ENCODE results near the gene CD5L.

The CD5L gene

GRCh38 chr1:157819215-157819614 is 22.4 kb downstream of the CD5L start:
- no peak for DNase-seq (ENCODE audit: low read depth in 3 of 3, low spot score in 1 of 3)

DNA sequence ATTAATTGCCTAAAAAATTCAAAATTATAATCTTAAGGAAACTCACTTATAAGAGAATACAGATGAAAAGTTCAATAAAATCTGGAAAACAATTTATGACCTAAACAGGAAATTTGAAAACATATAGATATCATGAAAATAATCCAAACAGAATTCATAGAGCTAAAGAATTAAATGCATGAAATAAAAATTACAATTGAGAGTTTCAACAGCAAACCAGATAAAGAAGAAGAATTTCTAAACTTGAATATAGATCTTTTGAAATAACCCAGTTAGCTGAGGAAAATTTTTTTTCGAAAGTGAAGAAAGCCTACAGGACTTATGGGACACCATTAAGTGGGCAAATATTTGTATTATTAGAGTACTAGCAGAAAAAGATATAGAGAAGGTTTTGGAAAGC is 28.3 kb downstream of the CD5L start:
- no peak for DNase-seq (ENCODE audit: low read depth in 3 of 3, low spot score in 1 of 3)

DNA sequence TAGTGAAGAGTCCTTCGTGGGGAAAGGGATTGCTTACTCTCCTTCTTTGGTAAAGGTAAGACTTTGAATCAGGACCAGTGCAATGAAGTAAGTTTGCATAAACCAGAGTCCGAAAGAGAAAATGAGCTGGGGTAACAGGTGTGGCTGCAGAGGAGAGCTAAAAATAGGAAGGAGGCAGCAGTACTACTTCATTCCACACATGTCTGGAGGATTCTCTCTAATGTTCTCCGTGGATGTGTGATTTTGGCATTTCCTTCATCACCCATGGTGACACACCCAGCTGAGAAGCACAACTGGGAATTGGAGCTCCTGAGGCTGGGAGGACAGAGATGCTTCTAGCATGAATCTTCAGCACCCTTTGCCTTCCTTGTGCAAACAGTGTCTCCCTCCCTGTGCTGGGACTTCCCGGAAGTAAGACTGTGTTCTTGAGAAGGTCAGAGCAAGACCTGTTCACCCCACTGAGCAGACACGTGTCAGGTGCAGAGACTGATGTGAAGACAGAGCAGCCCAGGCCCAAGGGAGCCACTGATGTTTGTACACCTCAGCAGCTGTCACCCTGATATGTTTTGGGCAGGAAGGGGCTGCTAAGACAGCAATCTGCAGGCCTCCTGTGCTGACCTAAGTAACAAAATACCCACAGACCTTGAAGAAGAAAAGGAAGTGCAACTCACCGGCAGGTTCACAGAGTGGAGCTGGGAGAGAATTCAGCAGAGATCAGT is 35.0 kb downstream of the CD5L start:
- DNase-seq (ENCODE audit: low read depth in 3 of 3, low spot score in 1 of 3): no peak

- DNase-seq (ENCODE audit: low read depth in 3 of 3, low spot score in 1 of 3): no peak
These were observed 37.8 kb downstream of the CD5L start for GRCh38 chr1:157803851-157804250.

DNA sequence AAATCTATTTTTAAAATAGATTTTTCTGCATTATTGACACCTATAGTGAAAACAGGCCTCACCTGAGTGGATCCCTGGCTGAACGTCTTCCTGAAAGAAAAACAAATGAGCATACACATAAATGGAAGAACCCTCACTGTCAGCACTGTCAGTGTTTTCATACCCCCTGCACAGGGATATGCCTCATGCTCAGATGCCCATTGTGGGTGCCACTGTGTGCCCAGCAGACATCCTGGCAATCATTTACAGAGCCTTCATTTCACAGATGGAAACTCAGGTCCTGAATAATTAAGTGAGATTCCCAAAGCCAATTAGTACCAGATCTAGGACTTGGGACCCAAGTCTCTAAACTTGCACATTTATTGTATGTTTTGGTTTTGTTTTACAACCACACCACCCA is 41.6 kb downstream of the CD5L start:
- no peak for DNase-seq (ENCODE audit: low read depth in 3 of 3, low spot score in 1 of 3)

- DNase-seq (ENCODE audit: low read depth in 3 of 3, low spot score in 1 of 3): no peak
These were observed 43.4 kb downstream of the CD5L start for GRCh38 chr1:157798211-157798610.

- no peak for DNase-seq (ENCODE audit: low read depth in 3 of 3, low spot score in 1 of 3)
These were observed 56.4 kb downstream of the CD5L start for GRCh38 chr1:157785248-157785647.

DNA sequence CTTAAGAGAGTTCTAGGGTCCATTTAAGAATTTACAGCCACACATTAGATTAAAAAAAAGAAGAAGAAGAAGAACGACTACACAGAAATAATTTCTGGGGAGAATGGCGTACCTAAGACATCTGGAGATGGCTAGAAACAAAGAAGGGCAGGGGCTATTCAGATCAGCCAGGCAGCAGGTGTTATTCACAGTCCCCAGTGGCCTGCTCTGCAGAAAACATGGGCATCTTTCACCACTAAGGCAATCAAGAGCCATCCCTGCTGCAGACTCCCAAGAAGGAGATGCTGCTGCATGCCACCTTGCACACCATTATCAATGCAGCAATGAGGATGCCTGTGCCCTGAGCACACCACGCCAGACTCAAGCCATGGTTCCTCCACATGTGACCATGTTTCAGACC is 56.8 kb downstream of the CD5L start:
- no peak for DNase-seq (ENCODE audit: low read depth in 3 of 3, low spot score in 1 of 3)

DNA sequence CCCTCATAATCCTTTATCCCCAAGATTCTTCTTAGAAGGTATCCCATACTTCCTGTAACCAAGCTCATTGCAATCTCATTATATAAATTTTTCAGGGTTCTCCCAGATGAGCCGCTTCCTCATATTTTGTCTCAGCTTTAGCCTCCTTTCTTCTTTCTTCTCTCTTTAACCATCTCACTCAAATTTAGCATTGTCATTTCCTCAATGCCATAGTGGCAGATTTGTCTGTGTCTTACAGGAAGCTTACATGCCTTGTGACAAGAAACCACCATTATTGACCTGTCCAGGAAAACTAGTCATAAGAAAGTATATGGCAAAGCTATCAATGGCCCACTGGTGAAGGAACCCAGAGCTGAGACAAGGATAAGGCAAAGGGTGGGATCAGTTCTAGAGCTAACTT is 58.7 kb downstream of the CD5L start:
- no peak for DNase-seq (ENCODE audit: low read depth in 3 of 3, low spot score in 1 of 3)

DNA sequence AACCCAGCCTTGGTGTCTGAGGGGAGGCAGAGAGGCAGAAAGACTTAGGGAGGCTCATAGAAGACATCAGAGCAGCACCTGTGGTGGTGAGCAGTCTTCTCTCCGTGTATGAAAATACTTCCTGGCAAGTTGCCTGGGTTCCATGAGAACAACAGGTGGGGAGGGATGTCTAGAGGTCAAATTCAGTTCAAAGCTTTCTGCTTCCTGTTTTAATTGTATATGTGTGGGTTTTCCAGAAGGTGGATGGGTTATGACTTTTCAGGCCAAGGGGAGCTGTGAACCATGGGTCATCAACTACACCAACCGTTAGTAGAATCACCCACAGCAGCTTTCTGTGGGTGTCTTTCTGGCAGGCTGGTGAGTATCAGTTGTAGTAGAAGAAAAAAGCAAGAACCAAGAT is 60.6 kb downstream of the CD5L start:
- no peak for DNase-seq (ENCODE audit: low read depth in 3 of 3, low spot score in 1 of 3)
